ENCODE measurements around the gene VIPR2. TPM values are rescaled to one million over a fixed set of nuclear protein-coding genes. Genes with fewer than 3 reads are reported as not detected.

The VIPR2 gene
- total and polyA plus RNA-seq, 2 experiments from 2014 or later = 1.3 to 2.7 TPM

DNA sequence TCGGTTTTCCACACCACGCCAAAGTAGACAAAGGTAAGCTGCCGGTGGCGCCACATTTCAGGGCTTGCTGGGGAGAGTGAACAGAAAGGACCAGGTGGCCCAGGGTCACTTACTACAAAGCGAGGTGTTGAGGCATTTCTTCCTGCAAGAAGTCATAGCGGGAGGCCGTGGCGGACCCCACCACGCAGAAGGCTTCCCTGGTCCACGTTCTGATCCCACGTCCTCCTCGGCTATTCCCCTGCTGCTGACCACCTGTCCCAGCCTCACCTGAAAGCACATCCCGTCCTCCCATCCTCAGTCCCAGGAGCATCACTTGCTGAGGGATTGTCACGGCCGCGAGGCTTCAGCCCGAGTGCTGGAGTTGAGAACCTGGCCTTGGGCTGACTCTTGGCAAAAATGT lies 149.2 kb downstream of the VIPR2 start:
- Mint-ChIP-seq H3K27me3 (ENCODE audit: insufficient read depth, low read depth, poor library complexity) (peaks cover 14% of the 10 kb centered on the region), H3K36me3 (ENCODE audit: low read depth) (peaks cover 12% of the 10 kb centered on the region), H3K9me3 (peaks cover 56% of the 10 kb centered on the region), H3K27ac (no peak overlapping the region), H3K4me3 (no peak overlapping the region), H3K4me1 (no peaks in the 10 kb centered on the region; the same call in 2 of the 3 replicates)
- DNase-seq (ENCODE audit: low spot score) (no peak), ATAC-seq (no peak)
- Histone ChIP-seq H3F3A (replicated peaks; ENCODE audit: low read depth) (no peaks in the 10 kb centered on the region), H4K20me1 (replicated peaks; ENCODE audit: insufficient read depth) (no peaks in the 10 kb centered on the region), H3K27me3 (ENCODE audit: insufficient read depth) (peaks cover 57% of the 10 kb centered on the region), H3K27ac (ENCODE audit: low read depth) (no peak overlapping the region), H3K4me3 (no peak overlapping the region), H3K4me2 (no peak overlapping the region), H2AFZ (no peak overlapping the region), H3K79me2 (replicated peaks; ENCODE audit: insufficient read depth) (no peaks in the 10 kb centered on the region), H3K4me1 (ENCODE audit: insufficient read depth) (peaks cover 6% of the 10 kb centered on the region; the same call in 1 of the 2 replicates), H3K36me3 (ENCODE audit: insufficient read depth) (no peaks in the 10 kb centered on the region), H3K9me2 (ENCODE audit: insufficient read depth) (no peaks in the 10 kb centered on the region)
- no peak for TF ChIP-seq STAT1 (IDR thresholded peaks at IDR 0.05; ENCODE audit: unreplicated experiment)
- TF ChIP-seq, protein P1, sequence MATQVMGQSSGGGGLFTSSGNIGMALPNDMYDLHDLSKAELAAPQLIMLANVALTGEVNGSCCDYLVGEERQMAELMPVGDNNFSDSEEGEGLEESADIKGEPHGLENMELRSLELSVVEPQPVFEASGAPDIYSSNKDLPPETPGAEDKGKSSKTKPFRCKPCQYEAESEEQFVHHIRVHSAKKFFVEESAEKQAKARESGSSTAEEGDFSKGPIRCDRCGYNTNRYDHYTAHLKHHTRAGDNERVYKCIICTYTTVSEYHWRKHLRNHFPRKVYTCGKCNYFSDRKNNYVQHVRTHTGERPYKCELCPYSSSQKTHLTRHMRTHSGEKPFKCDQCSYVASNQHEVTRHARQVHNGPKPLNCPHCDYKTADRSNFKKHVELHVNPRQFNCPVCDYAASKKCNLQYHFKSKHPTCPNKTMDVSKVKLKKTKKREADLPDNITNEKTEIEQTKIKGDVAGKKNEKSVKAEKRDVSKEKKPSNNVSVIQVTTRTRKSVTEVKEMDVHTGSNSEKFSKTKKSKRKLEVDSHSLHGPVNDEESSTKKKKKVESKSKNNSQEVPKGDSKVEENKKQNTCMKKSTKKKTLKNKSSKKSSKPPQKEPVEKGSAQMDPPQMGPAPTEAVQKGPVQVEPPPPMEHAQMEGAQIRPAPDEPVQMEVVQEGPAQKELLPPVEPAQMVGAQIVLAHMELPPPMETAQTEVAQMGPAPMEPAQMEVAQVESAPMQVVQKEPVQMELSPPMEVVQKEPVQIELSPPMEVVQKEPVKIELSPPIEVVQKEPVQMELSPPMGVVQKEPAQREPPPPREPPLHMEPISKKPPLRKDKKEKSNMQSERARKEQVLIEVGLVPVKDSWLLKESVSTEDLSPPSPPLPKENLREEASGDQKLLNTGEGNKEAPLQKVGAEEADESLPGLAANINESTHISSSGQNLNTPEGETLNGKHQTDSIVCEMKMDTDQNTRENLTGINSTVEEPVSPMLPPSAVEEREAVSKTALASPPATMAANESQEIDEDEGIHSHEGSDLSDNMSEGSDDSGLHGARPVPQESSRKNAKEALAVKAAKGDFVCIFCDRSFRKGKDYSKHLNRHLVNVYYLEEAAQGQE (IDR thresholded peaks at IDR 0.05; ENCODE audit: unreplicated experiment) = no peak
- TF ChIP-seq, protein P2, sequence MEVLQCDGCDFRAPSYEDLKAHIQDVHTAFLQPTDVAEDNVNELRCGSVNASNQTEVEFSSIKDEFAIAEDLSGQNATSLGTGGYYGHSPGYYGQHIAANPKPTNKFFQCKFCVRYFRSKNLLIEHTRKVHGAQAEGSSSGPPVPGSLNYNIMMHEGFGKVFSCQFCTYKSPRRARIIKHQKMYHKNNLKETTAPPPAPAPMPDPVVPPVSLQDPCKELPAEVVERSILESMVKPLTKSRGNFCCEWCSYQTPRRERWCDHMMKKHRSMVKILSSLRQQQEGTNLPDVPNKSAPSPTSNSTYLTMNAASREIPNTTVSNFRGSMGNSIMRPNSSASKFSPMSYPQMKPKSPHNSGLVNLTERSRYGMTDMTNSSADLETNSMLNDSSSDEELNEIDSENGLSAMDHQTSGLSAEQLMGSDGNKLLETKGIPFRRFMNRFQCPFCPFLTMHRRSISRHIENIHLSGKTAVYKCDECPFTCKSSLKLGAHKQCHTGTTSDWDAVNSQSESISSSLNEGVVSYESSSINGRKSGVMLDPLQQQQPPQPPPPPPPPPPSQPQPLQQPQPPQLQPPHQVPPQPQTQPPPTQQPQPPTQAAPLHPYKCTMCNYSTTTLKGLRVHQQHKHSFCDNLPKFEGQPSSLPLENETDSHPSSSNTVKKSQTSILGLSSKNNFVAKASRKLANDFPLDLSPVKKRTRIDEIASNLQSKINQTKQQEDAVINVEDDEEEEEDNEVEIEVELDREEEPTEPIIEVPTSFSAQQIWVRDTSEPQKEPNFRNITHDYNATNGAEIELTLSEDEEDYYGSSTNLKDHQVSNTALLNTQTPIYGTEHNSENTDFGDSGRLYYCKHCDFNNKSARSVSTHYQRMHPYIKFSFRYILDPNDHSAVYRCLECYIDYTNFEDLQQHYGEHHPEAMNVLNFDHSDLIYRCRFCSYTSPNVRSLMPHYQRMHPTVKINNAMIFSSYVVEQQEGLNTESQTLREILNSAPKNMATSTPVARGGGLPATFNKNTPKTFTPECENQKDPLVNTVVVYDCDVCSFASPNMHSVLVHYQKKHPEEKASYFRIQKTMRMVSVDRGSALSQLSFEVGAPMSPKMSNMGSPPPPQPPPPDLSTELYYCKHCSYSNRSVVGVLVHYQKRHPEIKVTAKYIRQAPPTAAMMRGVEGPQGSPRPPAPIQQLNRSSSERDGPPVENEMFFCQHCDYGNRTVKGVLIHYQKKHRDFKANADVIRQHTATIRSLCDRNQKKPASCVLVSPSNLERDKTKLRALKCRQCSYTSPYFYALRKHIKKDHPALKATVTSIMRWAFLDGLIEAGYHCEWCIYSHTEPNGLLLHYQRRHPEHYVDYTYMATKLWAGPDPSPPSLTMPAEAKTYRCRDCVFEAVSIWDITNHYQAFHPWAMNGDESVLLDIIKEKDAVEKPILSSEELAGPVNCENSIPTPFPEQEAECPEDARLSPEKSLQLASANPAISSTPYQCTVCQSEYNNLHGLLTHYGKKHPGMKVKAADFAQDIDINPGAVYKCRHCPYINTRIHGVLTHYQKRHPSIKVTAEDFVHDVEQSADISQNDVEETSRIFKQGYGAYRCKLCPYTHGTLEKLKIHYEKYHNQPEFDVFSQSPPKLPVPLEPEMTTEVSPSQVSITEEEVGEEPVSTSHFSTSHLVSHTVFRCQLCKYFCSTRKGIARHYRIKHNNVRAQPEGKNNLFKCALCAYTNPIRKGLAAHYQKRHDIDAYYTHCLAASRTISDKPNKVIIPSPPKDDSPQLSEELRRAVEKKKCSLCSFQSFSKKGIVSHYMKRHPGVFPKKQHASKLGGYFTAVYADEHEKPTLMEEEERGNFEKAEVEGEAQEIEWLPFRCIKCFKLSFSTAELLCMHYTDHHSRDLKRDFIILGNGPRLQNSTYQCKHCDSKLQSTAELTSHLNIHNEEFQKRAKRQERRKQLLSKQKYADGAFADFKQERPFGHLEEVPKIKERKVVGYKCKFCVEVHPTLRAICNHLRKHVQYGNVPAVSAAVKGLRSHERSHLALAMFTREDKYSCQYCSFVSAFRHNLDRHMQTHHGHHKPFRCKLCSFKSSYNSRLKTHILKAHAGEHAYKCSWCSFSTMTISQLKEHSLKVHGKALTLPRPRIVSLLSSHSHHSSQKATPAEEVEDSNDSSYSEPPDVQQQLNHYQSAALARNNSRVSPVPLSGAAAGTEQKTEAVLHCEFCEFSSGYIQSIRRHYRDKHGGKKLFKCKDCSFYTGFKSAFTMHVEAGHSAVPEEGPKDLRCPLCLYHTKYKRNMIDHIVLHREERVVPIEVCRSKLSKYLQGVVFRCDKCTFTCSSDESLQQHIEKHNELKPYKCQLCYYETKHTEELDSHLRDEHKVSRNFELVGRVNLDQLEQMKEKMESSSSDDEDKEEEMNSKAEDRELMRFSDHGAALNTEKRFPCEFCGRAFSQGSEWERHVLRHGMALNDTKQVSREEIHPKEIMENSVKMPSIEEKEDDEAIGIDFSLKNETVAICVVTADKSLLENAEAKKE (CRISPR knock-in tag; IDR thresholded peaks at IDR 0.05) = no peak
- TF ChIP-seq, protein P3, sequence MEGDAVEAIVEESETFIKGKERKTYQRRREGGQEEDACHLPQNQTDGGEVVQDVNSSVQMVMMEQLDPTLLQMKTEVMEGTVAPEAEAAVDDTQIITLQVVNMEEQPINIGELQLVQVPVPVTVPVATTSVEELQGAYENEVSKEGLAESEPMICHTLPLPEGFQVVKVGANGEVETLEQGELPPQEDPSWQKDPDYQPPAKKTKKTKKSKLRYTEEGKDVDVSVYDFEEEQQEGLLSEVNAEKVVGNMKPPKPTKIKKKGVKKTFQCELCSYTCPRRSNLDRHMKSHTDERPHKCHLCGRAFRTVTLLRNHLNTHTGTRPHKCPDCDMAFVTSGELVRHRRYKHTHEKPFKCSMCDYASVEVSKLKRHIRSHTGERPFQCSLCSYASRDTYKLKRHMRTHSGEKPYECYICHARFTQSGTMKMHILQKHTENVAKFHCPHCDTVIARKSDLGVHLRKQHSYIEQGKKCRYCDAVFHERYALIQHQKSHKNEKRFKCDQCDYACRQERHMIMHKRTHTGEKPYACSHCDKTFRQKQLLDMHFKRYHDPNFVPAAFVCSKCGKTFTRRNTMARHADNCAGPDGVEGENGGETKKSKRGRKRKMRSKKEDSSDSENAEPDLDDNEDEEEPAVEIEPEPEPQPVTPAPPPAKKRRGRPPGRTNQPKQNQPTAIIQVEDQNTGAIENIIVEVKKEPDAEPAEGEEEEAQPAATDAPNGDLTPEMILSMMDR (conservative IDR thresholded peaks at IDR 0.05; ENCODE audit: low read depth in 2 of 2) = no peak
- no peak for TF ChIP-seq CREB1 (CRISPR knock-in tag; IDR thresholded peaks at IDR 0.05; ENCODE audit: low read depth)
- TF ChIP-seq, protein P4, sequence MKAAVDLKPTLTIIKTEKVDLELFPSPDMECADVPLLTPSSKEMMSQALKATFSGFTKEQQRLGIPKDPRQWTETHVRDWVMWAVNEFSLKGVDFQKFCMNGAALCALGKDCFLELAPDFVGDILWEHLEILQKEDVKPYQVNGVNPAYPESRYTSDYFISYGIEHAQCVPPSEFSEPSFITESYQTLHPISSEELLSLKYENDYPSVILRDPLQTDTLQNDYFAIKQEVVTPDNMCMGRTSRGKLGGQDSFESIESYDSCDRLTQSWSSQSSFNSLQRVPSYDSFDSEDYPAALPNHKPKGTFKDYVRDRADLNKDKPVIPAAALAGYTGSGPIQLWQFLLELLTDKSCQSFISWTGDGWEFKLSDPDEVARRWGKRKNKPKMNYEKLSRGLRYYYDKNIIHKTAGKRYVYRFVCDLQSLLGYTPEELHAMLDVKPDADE (IDR thresholded peaks at IDR 0.05) = no peak
- TF ChIP-seq POLR2AphosphoS5 (IDR thresholded peaks at IDR 0.05; ENCODE audit: low read depth) = no peak
- TF ChIP-seq EZH2 (IDR thresholded peaks at IDR 0.05; ENCODE audit: low read depth, unreplicated experiment) = no peak
- TF ChIP-seq ZNF114 (CRISPR knock-in tag; IDR thresholded peaks at IDR 0.05) = no peak
- TF ChIP-seq ZNF331 (CRISPR knock-in tag; IDR thresholded peaks at IDR 0.05; ENCODE audit: low read depth) = no peak
- no peak for TF ChIP-seq JUNB (IDR thresholded peaks at IDR 0.05; ENCODE audit: unreplicated experiment)
- no peak for TF ChIP-seq EZH2phosphoT487 (IDR thresholded peaks at IDR 0.05; ENCODE audit: unreplicated experiment)
- TF ChIP-seq NANOG (IDR thresholded peaks at IDR 0.05; ENCODE audit: borderline replicate concordance) = no peak

Measured in GM23338 (cell line).